Measurements from ENCODE around the gene EPHA3. TPM values are rescaled to one million over a fixed set of nuclear protein-coding genes. Genes with fewer than 3 reads are reported as not detected.

EPHA3 gene
- polyA plus RNA-seq, 1 donor from 2014 or later = 33.0 TPM

DNA sequence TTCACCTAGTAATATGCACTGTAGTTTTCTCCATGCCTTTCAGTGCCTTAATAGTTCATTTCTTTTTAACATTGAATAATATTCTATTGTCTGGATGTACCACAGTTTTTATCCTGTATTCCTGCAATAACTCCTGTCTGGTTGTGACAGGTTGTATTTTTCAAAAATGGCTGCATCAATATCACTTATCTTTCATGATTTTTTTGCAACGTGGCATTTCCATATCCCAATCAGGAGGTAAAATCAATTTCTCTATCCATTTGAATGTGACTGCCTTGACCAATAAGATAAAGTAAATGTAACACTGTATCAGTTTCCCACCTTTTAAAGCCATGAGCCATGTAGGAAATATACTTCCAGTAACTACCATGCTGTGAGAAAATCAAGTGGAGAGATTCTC is 27.5 kb upstream of the EPHA3 start:
- TF ChIP-seq, protein P1, sequence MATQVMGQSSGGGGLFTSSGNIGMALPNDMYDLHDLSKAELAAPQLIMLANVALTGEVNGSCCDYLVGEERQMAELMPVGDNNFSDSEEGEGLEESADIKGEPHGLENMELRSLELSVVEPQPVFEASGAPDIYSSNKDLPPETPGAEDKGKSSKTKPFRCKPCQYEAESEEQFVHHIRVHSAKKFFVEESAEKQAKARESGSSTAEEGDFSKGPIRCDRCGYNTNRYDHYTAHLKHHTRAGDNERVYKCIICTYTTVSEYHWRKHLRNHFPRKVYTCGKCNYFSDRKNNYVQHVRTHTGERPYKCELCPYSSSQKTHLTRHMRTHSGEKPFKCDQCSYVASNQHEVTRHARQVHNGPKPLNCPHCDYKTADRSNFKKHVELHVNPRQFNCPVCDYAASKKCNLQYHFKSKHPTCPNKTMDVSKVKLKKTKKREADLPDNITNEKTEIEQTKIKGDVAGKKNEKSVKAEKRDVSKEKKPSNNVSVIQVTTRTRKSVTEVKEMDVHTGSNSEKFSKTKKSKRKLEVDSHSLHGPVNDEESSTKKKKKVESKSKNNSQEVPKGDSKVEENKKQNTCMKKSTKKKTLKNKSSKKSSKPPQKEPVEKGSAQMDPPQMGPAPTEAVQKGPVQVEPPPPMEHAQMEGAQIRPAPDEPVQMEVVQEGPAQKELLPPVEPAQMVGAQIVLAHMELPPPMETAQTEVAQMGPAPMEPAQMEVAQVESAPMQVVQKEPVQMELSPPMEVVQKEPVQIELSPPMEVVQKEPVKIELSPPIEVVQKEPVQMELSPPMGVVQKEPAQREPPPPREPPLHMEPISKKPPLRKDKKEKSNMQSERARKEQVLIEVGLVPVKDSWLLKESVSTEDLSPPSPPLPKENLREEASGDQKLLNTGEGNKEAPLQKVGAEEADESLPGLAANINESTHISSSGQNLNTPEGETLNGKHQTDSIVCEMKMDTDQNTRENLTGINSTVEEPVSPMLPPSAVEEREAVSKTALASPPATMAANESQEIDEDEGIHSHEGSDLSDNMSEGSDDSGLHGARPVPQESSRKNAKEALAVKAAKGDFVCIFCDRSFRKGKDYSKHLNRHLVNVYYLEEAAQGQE (IDR thresholded peaks at IDR 0.05; ENCODE audit: borderline replicate concordance) = no peak
- TF ChIP-seq, protein P2, sequence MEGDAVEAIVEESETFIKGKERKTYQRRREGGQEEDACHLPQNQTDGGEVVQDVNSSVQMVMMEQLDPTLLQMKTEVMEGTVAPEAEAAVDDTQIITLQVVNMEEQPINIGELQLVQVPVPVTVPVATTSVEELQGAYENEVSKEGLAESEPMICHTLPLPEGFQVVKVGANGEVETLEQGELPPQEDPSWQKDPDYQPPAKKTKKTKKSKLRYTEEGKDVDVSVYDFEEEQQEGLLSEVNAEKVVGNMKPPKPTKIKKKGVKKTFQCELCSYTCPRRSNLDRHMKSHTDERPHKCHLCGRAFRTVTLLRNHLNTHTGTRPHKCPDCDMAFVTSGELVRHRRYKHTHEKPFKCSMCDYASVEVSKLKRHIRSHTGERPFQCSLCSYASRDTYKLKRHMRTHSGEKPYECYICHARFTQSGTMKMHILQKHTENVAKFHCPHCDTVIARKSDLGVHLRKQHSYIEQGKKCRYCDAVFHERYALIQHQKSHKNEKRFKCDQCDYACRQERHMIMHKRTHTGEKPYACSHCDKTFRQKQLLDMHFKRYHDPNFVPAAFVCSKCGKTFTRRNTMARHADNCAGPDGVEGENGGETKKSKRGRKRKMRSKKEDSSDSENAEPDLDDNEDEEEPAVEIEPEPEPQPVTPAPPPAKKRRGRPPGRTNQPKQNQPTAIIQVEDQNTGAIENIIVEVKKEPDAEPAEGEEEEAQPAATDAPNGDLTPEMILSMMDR (IDR thresholded peaks at IDR 0.05; ENCODE audit: poor library complexity, severe bottlenecking) = no peak
- TF ChIP-seq MXI1 (conservative IDR thresholded peaks at IDR 0.05; ENCODE audit: poor library complexity, severe bottlenecking) (no peak), TAF1 (IDR thresholded peaks at IDR 0.05; ENCODE audit: low read depth) (no peak), RAD21 (conservative IDR thresholded peaks at IDR 0.05) (no peak), SMC3 (conservative IDR thresholded peaks at IDR 0.05; ENCODE audit: poor library complexity) (no peak), EZH2 (IDR thresholded peaks at IDR 0.05; ENCODE audit: borderline replicate concordance, insufficient read depth, low read length, poor library complexity, severe bottlenecking) (no peak), EP300 (conservative IDR thresholded peaks at IDR 0.05; ENCODE audit: poor library complexity, severe bottlenecking) (no peak), POLR2AphosphoS5 (IDR thresholded peaks at IDR 0.05) (no peak)
- H3K9me3 ChIP-seq (ENCODE audit: low read length) = no peaks in the 10 kb centered on the region
- no peak overlapping the region for H3K9ac ChIP-seq (ENCODE audit: low read length)
- H4K20me1 ChIP-seq (ENCODE audit: insufficient read depth) = no peaks in the 10 kb centered on the region
- H3K36me3 ChIP-seq (ENCODE audit: insufficient read depth, low read length) = no peaks in the 10 kb centered on the region
- no peaks in the 10 kb centered on the region for H3F3A ChIP-seq (ENCODE audit: insufficient read depth, low read length, poor library complexity, severe bottlenecking)
- no peaks in the 10 kb centered on the region for H3K9me2 ChIP-seq (ENCODE audit: insufficient read depth, low read length)
- H2AFZ ChIP-seq (ENCODE audit: low read depth, low read length) = no peak overlapping the region
- no peak overlapping the region for H3K27ac ChIP-seq (ENCODE audit: low read length)
- no peak overlapping the region for H3K4me2 ChIP-seq (ENCODE audit: low read length)
- H3K79me2 ChIP-seq (replicated peaks; ENCODE audit: insufficient read depth, low read length) = no peaks in the 10 kb centered on the region
- H3K27me3 ChIP-seq (ENCODE audit: insufficient read depth, low read depth, low read length) = no peaks in the 10 kb centered on the region
- no peak overlapping the region for H3K4me3 ChIP-seq (ENCODE audit: low read length)

DNA sequence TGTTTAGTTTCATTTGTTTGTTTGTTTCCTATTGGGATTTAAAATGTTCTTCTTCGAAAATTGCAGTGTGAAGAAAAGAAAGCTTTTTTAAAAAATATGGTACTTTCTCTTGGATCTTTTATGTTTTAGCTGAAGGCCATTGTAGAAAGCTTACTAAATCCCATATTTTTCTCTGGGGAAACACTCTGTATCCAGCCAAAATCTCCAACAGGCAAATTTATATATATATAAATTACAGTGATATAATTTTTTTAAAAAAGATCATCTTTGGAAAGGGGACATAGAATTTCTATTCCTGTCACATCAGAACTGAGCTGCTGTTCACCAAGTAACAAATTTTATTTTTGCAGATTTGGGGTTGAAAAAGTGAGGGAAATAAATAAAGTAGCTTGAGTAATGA is 19.6 kb upstream of the EPHA3 start:
- TF ChIP-seq TAF1 (IDR thresholded peaks at IDR 0.05; ENCODE audit: low read depth) (no peak), EP300 (conservative IDR thresholded peaks at IDR 0.05; ENCODE audit: poor library complexity, severe bottlenecking) (no peak), SMC3 (conservative IDR thresholded peaks at IDR 0.05; ENCODE audit: poor library complexity) (no peak), EZH2 (IDR thresholded peaks at IDR 0.05; ENCODE audit: borderline replicate concordance, insufficient read depth, low read length, poor library complexity, severe bottlenecking) (no peak), POLR2AphosphoS5 (IDR thresholded peaks at IDR 0.05) (no peak), MXI1 (conservative IDR thresholded peaks at IDR 0.05; ENCODE audit: poor library complexity, severe bottlenecking) (no peak), RAD21 (conservative IDR thresholded peaks at IDR 0.05) (no peak)
- TF ChIP-seq, protein P1 (IDR thresholded peaks at IDR 0.05; ENCODE audit: borderline replicate concordance) = no peak
- TF ChIP-seq, protein P2 (IDR thresholded peaks at IDR 0.05; ENCODE audit: poor library complexity, severe bottlenecking) = no peak

More for the DNA sequence above, 19.6 kb upstream of the EPHA3 start:
- Histone ChIP-seq H3K4me2 (ENCODE audit: low read length) (no peak overlapping the region), H3K9ac (ENCODE audit: low read length) (no peak overlapping the region), H3K36me3 (ENCODE audit: insufficient read depth, low read length) (no peaks in the 10 kb centered on the region), H3K27me3 (ENCODE audit: insufficient read depth, low read depth, low read length) (no peaks in the 10 kb centered on the region), H3F3A (ENCODE audit: insufficient read depth, low read length, poor library complexity, severe bottlenecking) (no peaks in the 10 kb centered on the region), H3K9me3 (ENCODE audit: low read length) (no peaks in the 10 kb centered on the region), H3K4me3 (ENCODE audit: low read length) (no peak overlapping the region), H3K79me2 (replicated peaks; ENCODE audit: insufficient read depth, low read length) (no peaks in the 10 kb centered on the region), H3K9me2 (ENCODE audit: insufficient read depth, low read length) (no peaks in the 10 kb centered on the region), H3K27ac (ENCODE audit: low read length) (no peak overlapping the region), H4K20me1 (ENCODE audit: insufficient read depth) (no peaks in the 10 kb centered on the region), H2AFZ (ENCODE audit: low read depth, low read length) (no peak overlapping the region)
